GM19455 (cell line): ENCODE data around the gene ARMH3.

Experiments
- ATAC-seq: cut with Tn5 transposase; IDR thresholded peaks from one replicate; pipeline ENCODE4 v1.9.1; 2021; ENCODE audit not compliant: unreplicated experiment

Gene ARMH3

GRCh38 chr10:101812606-101813005 is 243.4 kb downstream of the ARMH3 start:
- ATAC-seq, result no peak

GRCh38 chr10:101807158-101807557 is 248.8 kb downstream of the ARMH3 start:
- ATAC-seq, result no peak

- no peak for ATAC-seq
These were observed 252.5 kb downstream of the ARMH3 start for GRCh38 chr10:101803511-101803910.

- no peak for ATAC-seq
These were observed 258.4 kb downstream of the ARMH3 start for GRCh38 chr10:101797403-101798059.
